SK-N-SH (cell line): ENCODE data around the gene HOXC10.

Experiments used
- CTCF ChIP-seq: fragments of 200-600 bp; sonication (generic); IDR thresholded peaks from 2 replicates; pipeline ENCODE4 v1.6.1; 2017; ENCODE audit warnings: antibody characterized with exemption, mild to moderate bottlenecking, moderate library complexity
- EP300 ChIP-seq, 2 experiments: IDR thresholded peaks; 2 replicates each; pipeline versions ENCODE4 v1.4.0 to v1.6.1; 2012; ENCODE audit warnings: borderline replicate concordance in 1 of 2, low read depth in 1 of 2, low read length in 1 of 2
- GABPA ChIP-seq: IDR thresholded peaks from 2 replicates; pipeline ENCODE4 v1.4.0; 2012; ENCODE audit warnings: low read depth, mild to moderate bottlenecking
- IRF3 ChIP-seq: fragments of 150-350 bp; IDR thresholded peaks from 2 replicates; pipeline ENCODE4 v1.6.1; 2016; ENCODE audit warnings: mild to moderate bottlenecking, low read depth, low read length
- MEF2A ChIP-seq: IDR thresholded peaks from 2 replicates; pipeline ENCODE4 v1.4.0; 2012; ENCODE audit warnings: low read depth, borderline replicate concordance
- MXI1 ChIP-seq: IDR thresholded peaks from 2 replicates; pipeline ENCODE4 v1.6.1; 2012; ENCODE audit warnings: mild to moderate bottlenecking, low read depth, low read length, improper control_type of control experiment
- NRF1 ChIP-seq: IDR thresholded peaks from 2 replicates; pipeline ENCODE4 v1.6.1; 2012; ENCODE audit warnings: low read depth, mild to moderate bottlenecking, low read length
- POLR2AphosphoS5 ChIP-seq: IDR thresholded peaks from 2 replicates; pipeline ENCODE4 v1.6.1; 2012; ENCODE audit warnings: low read depth, low read length

GRCh38 chr12:54015018-54015931 lies 30.3 kb downstream of the HOXC10 start:
- TF ChIP-seq CTCF (no peak), MXI1 (no peak), GABPA (no peak), POLR2AphosphoS5 (no peak), EP300 (IDR thresholded peaks at IDR 0.05; ENCODE audit: borderline replicate concordance in 1 of 2, low read depth in 1 of 2, low read length in 1 of 2) (no peak), IRF3 (no peak), MEF2A (no peak), NRF1 (no peak)
